ENCODE results near the gene APMAP.

- TF ChIP-seq CTCF (IDR thresholded peaks at IDR 0.05), result no peak
- no peak for TF ChIP-seq POLR2A (IDR thresholded peaks at IDR 0.05)
- TF ChIP-seq EP300 (IDR thresholded peaks at IDR 0.05), result no peak
Measured at GRCh38 chr20:25019381-25020155, 27.0 kb upstream of the APMAP start.

Data from ovary (tissue), 3 donors.